Osteoblast (primary cell): ENCODE data around the gene BCS1L. TPM values are rescaled to one million over a fixed set of nuclear protein-coding genes. Genes with fewer than 3 reads are reported as not detected.

Experiments used
- DNase-seq: peaks from one replicate; pipeline ENCODE4 v3.0.0; 2011; ENCODE audit warnings: low spot score, mixed read lengths; ENCODE audit not compliant: insufficient read length; ENCODE audit errors: missing footprints
- H2AFZ ChIP-seq: 2 replicates; pipeline ENCODE4 v1.6.0; 2011; ENCODE audit warnings: mild to moderate bottlenecking, low read length
- H3K27ac ChIP-seq: 2 replicates; pipeline ENCODE4 v1.5.1; 2011; ENCODE audit warnings: mild to moderate bottlenecking, low read depth, low read length, moderate library complexity
- H3K27me3 ChIP-seq: 2 replicates; pipeline ENCODE4 v1.6.0; 2012; ENCODE audit warnings: mild to moderate bottlenecking, control low read depth, inconsistent platforms, low read length, moderate library complexity; ENCODE audit not compliant: insufficient read depth
- H3K36me3 ChIP-seq: 2 replicates; pipeline ENCODE4 v1.5.1; 2011; ENCODE audit warnings: mild to moderate bottlenecking, low read length, control low read depth, moderate library complexity; ENCODE audit not compliant: insufficient read depth
- H3K4me1 ChIP-seq: 2 replicates; pipeline ENCODE4 v1.5.1; 2011; ENCODE audit warnings: mild to moderate bottlenecking, low read length, control low read depth, moderate library complexity; ENCODE audit not compliant: insufficient read depth
- H3K4me2 ChIP-seq: 2 replicates; pipeline ENCODE4 v1.6.0; 2011; ENCODE audit warnings: mild to moderate bottlenecking, low read length; ENCODE audit not compliant: insufficient read depth
- H3K4me3 ChIP-seq: fragments of 200-600 bp; sonication (generic); 3 replicates; pipeline ENCODE4 v1.5.1; 2012; ENCODE audit warnings: mild to moderate bottlenecking, low read length, inconsistent platforms; ENCODE audit not compliant: insufficient read depth
- H3K79me2 ChIP-seq: 2 replicates; pipeline ENCODE4 v1.6.0; 2012; ENCODE audit warnings: mild to moderate bottlenecking, low read length, control low read depth, inconsistent platforms; ENCODE audit not compliant: insufficient read depth
- H3K9me3 ChIP-seq: 2 replicates; pipeline ENCODE4 v1.5.1; 2011; ENCODE audit warnings: low read depth, low read length, control low read depth
- H4K20me1 ChIP-seq: 2 replicates; pipeline ENCODE4 v1.6.0; 2012; ENCODE audit warnings: mild to moderate bottlenecking, low read length, control low read depth; ENCODE audit not compliant: insufficient read depth
- CTCF ChIP-seq: IDR thresholded peaks from 2 replicates; pipeline ENCODE4 v1.5.1; 2011; ENCODE audit warnings: mild to moderate bottlenecking, low read depth, low read length, moderate library complexity; ENCODE audit errors: extremely low read depth
- total RNA-seq: library from RNA; depleted of rRNA; stranded (reverse); fragments of >200 nt; gene quantifications from 2 replicates; pipeline ENCODE4 v1.2.3, GENCODE V29; 2012

The BCS1L gene
- total RNA-seq, 1 donor: 16.6 TPM

GRCh38 chr2:218627939-218628338, 31.5 kb upstream of the BCS1L start:
- Histone ChIP-seq H3K27me3 (no peaks in the 10 kb centered on the region), H2AFZ (no peak overlapping the region), H3K4me2 (no peak overlapping the region), H3K36me3 (no peaks in the 10 kb centered on the region), H3K4me1 (peaks cover 5% of the 10 kb centered on the region), H3K79me2 (no peaks in the 10 kb centered on the region), H4K20me1 (no peaks in the 10 kb centered on the region), H3K9me3 (no peaks in the 10 kb centered on the region), H3K27ac (no peak overlapping the region), H3K4me3 (no peak overlapping the region)
- TF ChIP-seq CTCF: no peak
- DNase-seq: no peak

GRCh38 chr2:218631837-218632236, 27.6 kb upstream of the BCS1L start:
- Histone ChIP-seq H3K36me3 (peaks cover 9% of the 10 kb centered on the region), H2AFZ (no peak overlapping the region), H3K4me1 (peaks cover 5% of the 10 kb centered on the region), H4K20me1 (no peaks in the 10 kb centered on the region), H3K79me2 (no peaks in the 10 kb centered on the region), H3K27ac (no peak overlapping the region), H3K9me3 (no peaks in the 10 kb centered on the region), H3K4me3 (no peak overlapping the region), H3K27me3 (no peaks in the 10 kb centered on the region), H3K4me2 (no peak overlapping the region)
- no peak for DNase-seq
- no peak for TF ChIP-seq CTCF

- H4K20me1 ChIP-seq: no peaks in the 10 kb centered on the region
- peaks cover 45% of the 10 kb centered on the region for H3K36me3 ChIP-seq
- H3K9me3 ChIP-seq: no peaks in the 10 kb centered on the region
- H2AFZ ChIP-seq: no peak overlapping the region
- TF ChIP-seq CTCF: no peak
- H3K79me2 ChIP-seq: no peaks in the 10 kb centered on the region
- DNase-seq: peak; percentile 77
- no peak overlapping the region for H3K4me2 ChIP-seq
- H3K27ac ChIP-seq: no peak overlapping the region
- H3K27me3 ChIP-seq: no peaks in the 10 kb centered on the region
- no peak overlapping the region for H3K4me3 ChIP-seq
- peaks cover 5% of the 10 kb centered on the region for H3K4me1 ChIP-seq
Observed at GRCh38 chr2:218635719-218636118, 23.8 kb upstream of the BCS1L start.

GRCh38 chr2:218638372-218638771, 21.1 kb upstream of the BCS1L start:
- Histone ChIP-seq H3K4me3 (no peak overlapping the region), H2AFZ (no peak overlapping the region), H3K4me2 (no peak overlapping the region), H4K20me1 (no peaks in the 10 kb centered on the region), H3K27ac (no peak overlapping the region), H3K9me3 (no peaks in the 10 kb centered on the region), H3K27me3 (no peaks in the 10 kb centered on the region), H3K4me1 (no peaks in the 10 kb centered on the region), H3K36me3 (peaks cover 65% of the 10 kb centered on the region), H3K79me2 (no peaks in the 10 kb centered on the region)
- DNase-seq: no peak
- TF ChIP-seq CTCF: no peak
